WTC11 (cell line): ENCODE measurements around the gene FDXR.

ENCODE experiments used
- ARID4B ChIP-seq: sonication (generic); formaldehyde crosslinking; IDR thresholded peaks from 2 replicates; pipeline ENCODE4 v1.8.0; 2023; ENCODE audit warnings: missing genetic modification reagents, mild to moderate bottlenecking, borderline replicate concordance
- ATF6 ChIP-seq: sonication (generic); formaldehyde crosslinking; IDR thresholded peaks from 2 replicates; pipeline ENCODE4 v1.8.1; 2023; ENCODE audit warnings: mild to moderate bottlenecking, missing genetic modification reagents
- SMAD4 ChIP-seq: sonication (generic); formaldehyde crosslinking; IDR thresholded peaks from 2 replicates; pipeline ENCODE4 v1.8.0; 2022; ENCODE audit warnings: mild to moderate bottlenecking, missing genetic modification reagents
- SP1 ChIP-seq: sonication (generic); formaldehyde crosslinking; conservative IDR thresholded peaks from 2 replicates; pipeline ENCODE4 v1.8.1; 2022; ENCODE audit warnings: missing genetic modification reagents
- TEAD4 ChIP-seq: sonication (generic); formaldehyde crosslinking; IDR thresholded peaks from 2 replicates; pipeline ENCODE4 v1.8.0; 2022; ENCODE audit warnings: mild to moderate bottlenecking, missing genetic modification reagents
- ZNF138 ChIP-seq: sonication (generic); formaldehyde crosslinking; conservative IDR thresholded peaks from 2 replicates; pipeline ENCODE4 v1.8.1; 2022; ENCODE audit warnings: mild to moderate bottlenecking, moderate library complexity, missing genetic modification reagents
- TF ChIP-seq, protein P1 (sequence below): fragments of 200-600 bp; IDR thresholded peaks from 2 replicates; pipeline ENCODE4 v1.8.0; 2022; ENCODE audit warnings: antibody characterized with exemption
- TF ChIP-seq, protein P2 (sequence below): sonication (generic); formaldehyde crosslinking; IDR thresholded peaks from 2 replicates; pipeline ENCODE4 v1.8.0; 2022; ENCODE audit warnings: mild to moderate bottlenecking, missing genetic modification reagents
- TF ChIP-seq, protein P3 (sequence below): sonication (generic); formaldehyde crosslinking; IDR thresholded peaks from 2 replicates; pipeline ENCODE4 v1.8.1; 2022; ENCODE audit warnings: low read depth, mild to moderate bottlenecking, moderate library complexity, missing genetic modification reagents, borderline replicate concordance
- TF ChIP-seq, protein P4 (sequence below): sonication (generic); formaldehyde crosslinking; conservative IDR thresholded peaks from 2 replicates; pipeline ENCODE4 v1.8.1; 2022; ENCODE audit warnings: mild to moderate bottlenecking, missing genetic modification reagents

- TF ChIP-seq, protein P1, sequence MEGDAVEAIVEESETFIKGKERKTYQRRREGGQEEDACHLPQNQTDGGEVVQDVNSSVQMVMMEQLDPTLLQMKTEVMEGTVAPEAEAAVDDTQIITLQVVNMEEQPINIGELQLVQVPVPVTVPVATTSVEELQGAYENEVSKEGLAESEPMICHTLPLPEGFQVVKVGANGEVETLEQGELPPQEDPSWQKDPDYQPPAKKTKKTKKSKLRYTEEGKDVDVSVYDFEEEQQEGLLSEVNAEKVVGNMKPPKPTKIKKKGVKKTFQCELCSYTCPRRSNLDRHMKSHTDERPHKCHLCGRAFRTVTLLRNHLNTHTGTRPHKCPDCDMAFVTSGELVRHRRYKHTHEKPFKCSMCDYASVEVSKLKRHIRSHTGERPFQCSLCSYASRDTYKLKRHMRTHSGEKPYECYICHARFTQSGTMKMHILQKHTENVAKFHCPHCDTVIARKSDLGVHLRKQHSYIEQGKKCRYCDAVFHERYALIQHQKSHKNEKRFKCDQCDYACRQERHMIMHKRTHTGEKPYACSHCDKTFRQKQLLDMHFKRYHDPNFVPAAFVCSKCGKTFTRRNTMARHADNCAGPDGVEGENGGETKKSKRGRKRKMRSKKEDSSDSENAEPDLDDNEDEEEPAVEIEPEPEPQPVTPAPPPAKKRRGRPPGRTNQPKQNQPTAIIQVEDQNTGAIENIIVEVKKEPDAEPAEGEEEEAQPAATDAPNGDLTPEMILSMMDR, result no peak
- TF ChIP-seq, protein P2, sequence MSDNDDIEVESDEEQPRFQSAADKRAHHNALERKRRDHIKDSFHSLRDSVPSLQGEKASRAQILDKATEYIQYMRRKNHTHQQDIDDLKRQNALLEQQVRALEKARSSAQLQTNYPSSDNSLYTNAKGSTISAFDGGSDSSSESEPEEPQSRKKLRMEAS, result no peak
- TF ChIP-seq, protein P3, sequence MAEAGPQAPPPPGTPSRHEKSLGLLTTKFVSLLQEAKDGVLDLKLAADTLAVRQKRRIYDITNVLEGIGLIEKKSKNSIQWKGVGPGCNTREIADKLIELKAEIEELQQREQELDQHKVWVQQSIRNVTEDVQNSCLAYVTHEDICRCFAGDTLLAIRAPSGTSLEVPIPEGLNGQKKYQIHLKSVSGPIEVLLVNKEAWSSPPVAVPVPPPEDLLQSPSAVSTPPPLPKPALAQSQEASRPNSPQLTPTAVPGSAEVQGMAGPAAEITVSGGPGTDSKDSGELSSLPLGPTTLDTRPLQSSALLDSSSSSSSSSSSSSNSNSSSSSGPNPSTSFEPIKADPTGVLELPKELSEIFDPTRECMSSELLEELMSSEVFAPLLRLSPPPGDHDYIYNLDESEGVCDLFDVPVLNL (CRISPR knock-in tag), result no peak
- TF ChIP-seq, protein P4, sequence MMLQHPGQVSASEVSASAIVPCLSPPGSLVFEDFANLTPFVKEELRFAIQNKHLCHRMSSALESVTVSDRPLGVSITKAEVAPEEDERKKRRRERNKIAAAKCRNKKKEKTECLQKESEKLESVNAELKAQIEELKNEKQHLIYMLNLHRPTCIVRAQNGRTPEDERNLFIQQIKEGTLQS (CRISPR knock-in tag), result no peak
- TF ChIP-seq ATF6 (no peak), ARID4B (CRISPR knock-in tag) (no peak), SMAD4 (no peak), ZNF138 (CRISPR knock-in tag) (no peak), SP1 (CRISPR knock-in tag) (no peak), TEAD4 (no peak)
Measured at GRCh38 chr17:74868908-74869255, 3.9 kb downstream of the FDXR start.
